ENCODE results near the gene TBX15.

- TF ChIP-seq, protein P1, sequence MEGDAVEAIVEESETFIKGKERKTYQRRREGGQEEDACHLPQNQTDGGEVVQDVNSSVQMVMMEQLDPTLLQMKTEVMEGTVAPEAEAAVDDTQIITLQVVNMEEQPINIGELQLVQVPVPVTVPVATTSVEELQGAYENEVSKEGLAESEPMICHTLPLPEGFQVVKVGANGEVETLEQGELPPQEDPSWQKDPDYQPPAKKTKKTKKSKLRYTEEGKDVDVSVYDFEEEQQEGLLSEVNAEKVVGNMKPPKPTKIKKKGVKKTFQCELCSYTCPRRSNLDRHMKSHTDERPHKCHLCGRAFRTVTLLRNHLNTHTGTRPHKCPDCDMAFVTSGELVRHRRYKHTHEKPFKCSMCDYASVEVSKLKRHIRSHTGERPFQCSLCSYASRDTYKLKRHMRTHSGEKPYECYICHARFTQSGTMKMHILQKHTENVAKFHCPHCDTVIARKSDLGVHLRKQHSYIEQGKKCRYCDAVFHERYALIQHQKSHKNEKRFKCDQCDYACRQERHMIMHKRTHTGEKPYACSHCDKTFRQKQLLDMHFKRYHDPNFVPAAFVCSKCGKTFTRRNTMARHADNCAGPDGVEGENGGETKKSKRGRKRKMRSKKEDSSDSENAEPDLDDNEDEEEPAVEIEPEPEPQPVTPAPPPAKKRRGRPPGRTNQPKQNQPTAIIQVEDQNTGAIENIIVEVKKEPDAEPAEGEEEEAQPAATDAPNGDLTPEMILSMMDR (IDR thresholded peaks at IDR 0.05) = no peak
- TF ChIP-seq EZH2 (IDR thresholded peaks at IDR 0.05) = no peak
Measured at GRCh38 chr1:118877668-118878396, 110.3 kb downstream of the TBX15 start.
